Neural progenitor cell (in vitro differentiated cells): ENCODE results near the gene PAQR3.

Experiments
- CTCF ChIP-seq: fragments of 200-600 bp; sonication (generic); IDR thresholded peaks from 2 replicates; pipeline ENCODE4 v1.5.1; 2017; ENCODE audit warnings: antibody characterized with exemption, mild to moderate bottlenecking
- EZH2 ChIP-seq: fragments of 200-600 bp; sonication (generic); IDR thresholded peaks from 2 replicates; pipeline ENCODE4 v1.6.1; 2017; ENCODE audit warnings: antibody characterized with exemption, mild to moderate bottlenecking, moderate library complexity

- no peak for TF ChIP-seq CTCF
- no peak for TF ChIP-seq EZH2
Observed at GRCh38 chr4:78910612-78911011, 28.6 kb downstream of the PAQR3 start.
